ENCODE measurements around the gene FMN1.

Gene FMN1

DNA sequence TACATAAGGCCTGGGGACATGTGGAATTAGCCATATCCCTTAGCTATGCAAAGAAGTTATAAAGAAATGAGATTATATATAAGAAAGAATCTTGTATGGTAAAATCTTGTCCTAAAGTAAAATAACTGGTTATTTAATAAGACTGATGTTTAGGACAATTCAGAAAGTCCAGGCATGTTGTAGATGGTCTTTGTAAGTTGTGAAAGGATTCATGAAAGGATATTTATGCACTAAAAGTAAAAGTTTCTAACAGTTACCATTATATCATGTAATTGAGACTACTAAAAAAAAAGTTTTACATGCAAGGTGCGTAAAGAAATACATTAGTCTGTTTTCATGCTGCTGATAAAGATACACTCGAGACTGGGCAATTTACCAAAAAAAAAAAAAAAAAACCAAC is 146.3 kb downstream of the FMN1 start:
- DNase-seq (ENCODE audit: low spot score) = no peak

DNA sequence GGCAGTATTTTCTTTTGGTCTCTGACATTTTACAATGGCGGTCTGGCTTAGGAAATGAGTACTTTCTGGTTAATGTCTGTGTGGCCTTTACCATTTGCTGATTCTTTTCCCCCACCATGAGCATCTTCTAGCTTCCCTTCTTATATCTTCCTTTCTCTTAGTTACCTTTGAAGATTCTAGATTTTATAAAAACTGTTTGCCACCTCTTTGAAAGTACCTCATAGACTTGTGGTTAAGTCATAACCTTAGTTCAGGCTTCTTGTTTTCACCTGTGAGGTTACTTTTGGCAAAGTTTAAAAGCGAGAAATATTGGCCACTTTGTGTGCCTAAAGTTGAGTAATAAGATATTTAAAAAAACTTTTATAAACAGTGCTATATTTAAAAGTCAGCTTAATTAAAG is 147.4 kb downstream of the FMN1 start:
- DNase-seq (ENCODE audit: low spot score) = no peak

DNA sequence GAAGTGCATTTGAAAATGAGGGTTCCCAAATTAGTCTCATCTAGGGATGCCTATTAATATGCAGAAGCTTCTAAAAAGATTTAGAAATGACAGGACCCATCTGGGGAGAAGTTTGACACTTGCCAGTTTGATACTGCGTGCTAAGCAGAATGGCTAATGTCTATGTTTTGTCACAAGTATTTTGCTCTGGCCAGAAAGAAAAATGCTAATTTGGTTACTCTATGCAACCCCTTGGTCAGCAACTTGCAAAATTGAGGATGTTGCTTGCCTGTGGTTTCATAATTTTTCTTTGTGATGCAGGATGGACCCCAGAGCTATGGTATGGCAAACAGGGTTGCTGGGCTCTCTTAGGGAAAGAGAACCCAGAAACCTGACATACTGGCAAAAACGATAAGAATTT is 148.2 kb downstream of the FMN1 start:
- no peak for DNase-seq (ENCODE audit: low spot score)

DNA sequence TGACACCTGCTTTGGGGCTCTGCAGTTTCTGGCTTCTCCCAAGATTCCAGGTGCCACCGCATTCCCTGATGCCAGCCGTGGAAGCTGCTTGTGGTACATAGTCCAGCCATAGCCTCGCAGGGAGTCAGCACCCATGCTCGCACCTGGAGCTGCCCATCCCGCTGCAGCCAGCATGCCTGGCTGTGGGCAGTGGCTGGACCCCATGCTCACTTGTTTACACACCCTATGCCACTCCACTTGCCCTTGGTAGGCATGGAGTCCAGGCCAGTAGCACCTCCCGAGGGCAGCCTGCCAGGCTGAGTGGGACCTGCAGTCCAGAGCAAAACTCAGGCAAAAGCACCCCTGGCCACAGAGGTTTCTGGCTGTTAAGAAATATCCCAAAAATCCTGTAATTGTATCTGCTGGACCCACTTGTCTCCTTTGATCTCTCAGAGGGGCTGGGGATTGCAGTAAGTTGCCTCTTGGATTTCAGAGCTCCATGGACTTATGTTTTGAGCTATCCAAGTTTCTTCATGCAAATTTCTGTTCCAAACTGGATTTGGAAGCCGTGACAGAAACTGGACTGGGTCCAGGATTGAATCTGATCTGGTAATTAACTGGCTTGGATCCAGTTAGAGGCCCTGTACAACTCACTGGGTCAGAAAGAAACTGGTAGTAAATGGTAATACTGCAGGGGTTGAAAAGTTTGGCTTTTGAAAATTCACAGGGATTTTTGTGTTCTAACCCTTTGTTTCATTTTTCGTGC is 149.3 kb downstream of the FMN1 start:
- DNase-seq (ENCODE audit: low spot score) = no peak

DNA sequence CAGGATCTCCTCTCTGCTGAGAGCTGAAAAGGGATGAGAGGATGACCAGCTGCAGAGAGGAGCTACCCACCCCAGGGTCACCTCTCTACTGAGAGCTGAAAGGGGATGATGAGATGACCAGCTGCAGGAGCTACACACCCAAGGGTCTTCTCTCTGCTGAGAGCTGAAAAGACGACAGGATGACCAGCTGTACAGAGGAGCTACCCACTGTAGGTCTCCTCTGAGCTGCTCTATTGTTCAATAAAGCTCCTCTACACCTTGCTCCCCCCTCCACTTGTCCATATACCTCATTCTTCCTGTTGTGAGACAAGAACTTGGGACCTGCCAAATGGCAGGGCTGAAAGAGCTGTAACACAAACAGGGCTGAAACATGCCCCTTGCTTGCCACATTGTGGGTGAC is 149.9 kb downstream of the FMN1 start:
- no peak for DNase-seq (ENCODE audit: low spot score)

DNA sequence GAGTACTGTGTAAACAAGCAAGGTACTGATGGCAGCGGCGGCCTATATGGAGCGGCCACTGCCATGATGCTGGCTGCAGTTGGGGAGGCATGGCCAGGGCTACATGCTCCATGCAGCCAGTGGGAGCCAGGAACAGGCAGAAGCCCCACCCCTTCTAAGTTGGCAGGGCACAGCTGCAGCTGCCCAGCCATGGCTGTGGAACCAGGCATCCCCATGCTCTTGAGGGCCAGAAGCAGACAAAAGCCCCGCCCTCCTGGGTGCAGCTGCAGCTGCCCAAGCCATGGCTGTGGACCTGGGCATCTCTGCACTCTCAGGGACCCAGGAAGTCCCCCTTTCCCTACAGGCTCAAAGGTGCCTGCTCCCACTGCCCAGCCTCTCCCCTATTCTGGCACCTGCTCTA is 150.9 kb downstream of the FMN1 start:
- DNase-seq (ENCODE audit: low spot score) = no peak

DNA sequence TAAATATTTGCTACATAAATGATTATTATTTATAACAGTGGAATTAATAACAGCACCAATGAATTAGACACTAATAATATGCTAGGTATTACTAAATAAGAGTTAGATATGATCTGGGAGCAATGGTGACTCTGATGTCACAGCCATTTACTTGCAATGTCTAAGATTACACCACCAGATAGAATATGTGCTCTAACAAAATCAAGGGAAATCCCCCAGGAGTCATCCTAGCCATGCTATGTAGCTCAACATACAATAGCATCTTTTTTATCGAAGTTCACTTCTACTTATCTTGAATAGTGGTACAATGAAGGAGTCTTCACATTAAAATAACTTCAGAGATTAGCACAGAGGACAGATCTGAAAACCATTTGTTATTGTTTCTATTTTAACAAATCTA is 154.0 kb downstream of the FMN1 start:
- DNase-seq (ENCODE audit: low spot score) = no peak

DNA sequence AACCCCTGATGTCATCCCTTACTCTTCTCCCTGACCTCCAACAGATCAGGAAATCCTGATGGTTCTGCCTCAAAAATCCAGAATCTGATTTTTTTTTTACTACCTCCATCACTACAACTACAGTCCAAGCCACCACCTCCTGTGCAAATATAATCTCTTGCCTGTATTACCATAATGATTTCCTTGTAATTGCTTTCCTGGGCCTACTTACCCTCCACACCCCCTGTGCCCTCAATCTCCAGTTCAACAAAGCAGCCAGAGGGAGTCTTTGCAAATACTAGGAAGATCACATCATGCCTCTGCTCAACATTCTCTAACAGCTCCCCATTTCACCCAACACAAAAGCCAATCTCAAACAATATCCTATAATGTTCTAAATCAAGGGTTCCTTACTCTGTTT is 159.9 kb downstream of the FMN1 start:
- DNase-seq (ENCODE audit: low spot score) = no peak

DNA sequence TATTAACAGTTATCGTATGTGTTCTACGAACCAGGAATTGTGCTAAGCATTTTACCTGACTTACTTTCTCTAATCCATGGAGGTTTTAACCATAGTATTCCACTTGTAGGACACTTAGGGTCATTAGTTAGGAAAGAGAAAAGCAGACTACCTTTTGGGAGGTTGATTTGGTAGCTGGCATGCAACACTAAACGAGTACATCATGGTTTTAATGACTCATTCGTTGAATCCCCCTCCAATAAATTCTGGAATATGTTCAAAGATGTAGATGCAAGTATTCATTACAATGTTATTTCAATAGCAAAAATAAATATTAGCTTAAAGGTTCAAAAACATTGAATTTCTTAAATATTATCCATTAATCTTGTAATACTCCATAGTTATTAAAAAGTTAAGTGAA is 162.5 kb downstream of the FMN1 start:
- DNase-seq (ENCODE audit: low spot score) = no peak

DNA sequence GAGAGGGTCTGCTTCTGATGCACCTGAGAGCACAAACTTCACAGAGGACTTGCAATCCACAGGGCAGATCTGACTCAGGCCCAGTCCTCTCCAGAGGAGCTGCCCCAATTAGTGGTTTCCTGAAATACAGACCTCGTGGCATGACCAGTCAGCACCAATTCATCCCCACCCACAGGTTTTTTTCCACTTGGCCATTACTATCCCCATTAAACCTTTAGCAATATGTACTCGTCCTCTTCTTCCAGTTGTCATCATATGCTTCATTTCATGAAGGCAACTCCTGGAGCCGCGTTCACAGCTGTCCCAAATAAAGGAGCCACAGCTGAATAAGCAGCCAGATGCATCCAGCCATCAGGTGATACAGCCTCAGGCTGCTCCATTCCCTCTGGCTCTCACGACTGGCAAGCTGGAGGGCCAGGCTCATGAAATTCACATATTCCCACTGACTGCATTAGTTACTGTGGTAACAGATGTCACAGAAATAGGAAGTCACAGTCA is 163.1 kb downstream of the FMN1 start:
- DNase-seq (ENCODE audit: low spot score) = no peak

DNA sequence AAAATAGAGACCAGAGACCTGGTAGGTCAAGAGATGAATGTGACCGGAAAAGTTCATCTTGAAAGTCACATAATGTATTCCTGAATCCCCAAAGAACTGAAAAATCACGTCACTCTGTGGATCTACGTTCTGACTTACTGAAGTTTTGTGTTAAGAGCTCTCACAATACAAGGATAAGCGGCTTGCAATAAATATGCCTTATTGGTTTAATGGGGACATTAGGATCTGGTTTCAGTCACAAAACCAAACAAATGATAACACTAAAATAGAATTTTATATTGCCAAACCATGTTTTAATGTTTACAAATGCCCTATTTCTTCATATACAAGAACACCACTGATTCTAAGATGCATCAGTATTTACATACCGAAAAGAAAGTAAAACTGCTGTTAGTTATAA is 164.2 kb downstream of the FMN1 start:
- DNase-seq (ENCODE audit: low spot score) = no peak

DNA sequence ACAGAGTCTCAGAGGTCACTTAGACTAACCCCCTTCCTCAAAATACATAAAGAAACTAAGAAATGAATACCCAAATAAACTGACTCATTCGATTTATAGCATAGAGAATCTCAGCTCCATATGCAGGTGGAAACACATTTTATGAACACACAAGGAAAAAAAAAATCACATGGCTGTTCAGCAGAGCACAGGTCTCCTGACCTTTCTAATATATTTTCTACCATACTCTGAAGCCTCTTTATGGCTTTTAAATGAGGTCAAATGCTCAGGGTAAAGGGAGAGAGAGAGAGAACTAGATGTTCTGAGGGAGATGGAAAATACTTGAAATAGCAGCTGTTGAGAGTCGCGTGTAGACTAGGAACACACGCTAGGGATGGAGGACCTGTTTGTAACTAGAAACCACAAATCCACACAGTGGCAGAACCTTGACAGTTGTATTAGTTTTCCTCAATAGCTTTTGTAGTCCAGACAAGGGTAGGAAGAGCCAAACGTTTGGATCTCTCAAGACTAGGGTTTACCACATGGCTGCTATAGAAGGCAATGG is 165.3 kb downstream of the FMN1 start:
- DNase-seq (ENCODE audit: low spot score) = no peak

DNA sequence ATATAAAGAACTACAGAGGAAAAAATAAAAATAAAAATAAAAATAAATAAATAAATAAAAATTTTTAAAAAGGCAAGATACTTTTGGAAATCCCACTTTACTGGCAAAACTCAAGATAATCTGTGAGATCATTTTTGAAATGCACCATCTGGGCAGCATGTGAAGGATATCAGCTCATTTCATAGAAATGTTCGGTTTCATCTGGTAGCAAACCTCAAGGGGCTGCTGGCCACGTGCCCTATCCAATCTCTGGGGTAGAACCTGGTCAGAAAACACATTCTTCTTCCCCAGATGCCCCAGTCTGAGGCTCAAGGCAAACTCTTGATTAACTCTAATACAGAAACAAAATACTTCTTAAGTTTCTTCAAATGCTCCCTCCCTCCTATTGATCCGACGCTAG is 166.0 kb downstream of the FMN1 start:
- DNase-seq (ENCODE audit: low spot score) = no peak

DNA sequence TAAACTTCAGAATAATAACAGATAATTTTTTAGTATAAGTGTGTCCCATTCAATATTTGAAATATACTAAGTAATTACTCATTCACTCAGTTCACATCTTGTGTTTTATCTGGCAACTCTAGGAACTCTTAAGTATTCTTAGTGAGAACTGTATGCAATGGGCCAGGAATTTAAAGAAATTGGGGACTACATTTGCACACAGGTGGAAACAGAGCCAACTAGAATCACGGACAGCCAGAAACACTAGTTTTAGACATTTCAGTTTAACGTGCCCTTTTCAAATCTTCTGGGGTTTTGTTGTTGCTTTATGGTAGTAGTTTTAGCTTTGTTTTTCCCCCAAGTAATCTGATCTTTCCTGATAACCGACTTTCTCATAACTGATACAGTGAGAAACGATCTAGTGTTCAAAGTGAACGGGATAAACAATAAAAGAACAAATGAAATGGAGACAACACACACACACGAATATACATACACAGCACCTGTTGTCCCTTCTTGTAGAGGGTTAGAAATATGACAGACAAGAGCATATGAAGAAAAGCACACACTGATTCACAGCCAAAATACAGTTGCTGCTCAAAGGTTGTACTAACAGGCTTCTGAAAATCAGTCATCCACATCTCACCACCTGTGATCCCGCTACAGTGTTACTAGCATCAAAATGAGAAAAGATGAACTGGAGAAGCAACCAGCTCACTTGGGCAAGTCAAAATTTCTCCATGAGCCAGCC is 167.0 kb downstream of the FMN1 start:
- DNase-seq (ENCODE audit: low spot score) = no peak

DNA sequence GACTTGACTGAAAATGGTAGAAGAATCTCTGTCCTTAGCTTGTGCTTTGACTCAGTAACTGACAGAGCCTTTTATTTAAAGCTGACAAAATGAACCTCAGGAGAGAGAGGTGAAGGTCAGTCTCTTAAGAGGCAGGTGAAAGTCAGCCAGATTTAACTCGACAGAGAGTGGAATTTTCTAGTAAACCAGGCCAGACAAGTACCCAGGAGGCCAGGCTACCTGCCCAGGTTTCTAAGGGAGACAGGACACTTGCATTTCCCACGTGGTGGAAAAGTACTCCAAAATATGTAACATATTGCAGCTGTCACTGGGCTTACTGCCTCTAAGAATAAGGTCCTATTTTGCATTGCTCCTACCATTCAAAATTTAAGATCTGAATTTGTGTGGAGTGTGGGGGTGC is 167.9 kb downstream of the FMN1 start:
- DNase-seq (ENCODE audit: low spot score) = no peak

DNA sequence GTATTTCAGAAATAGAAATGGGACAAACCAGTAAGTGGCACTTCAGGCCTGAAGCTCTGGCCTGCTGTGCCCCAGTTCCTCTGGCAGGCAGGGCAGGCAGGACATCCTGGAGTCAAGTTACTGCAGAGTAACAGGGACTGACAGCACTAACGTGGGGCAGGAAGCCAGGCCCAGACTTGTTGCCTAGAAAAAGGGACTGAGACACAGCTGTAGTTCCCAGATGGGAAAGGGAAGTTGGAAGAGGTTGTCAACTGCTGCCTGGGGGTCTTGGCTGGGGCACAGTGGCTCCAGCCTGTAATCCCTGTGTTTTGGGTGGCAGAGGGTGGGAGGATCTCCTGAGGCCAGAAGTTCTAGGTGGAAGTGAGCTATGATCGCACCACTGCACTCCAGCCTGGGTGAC is 171.9 kb downstream of the FMN1 start:
- peak; percentile 47 for DNase-seq (ENCODE audit: low spot score)

DNA sequence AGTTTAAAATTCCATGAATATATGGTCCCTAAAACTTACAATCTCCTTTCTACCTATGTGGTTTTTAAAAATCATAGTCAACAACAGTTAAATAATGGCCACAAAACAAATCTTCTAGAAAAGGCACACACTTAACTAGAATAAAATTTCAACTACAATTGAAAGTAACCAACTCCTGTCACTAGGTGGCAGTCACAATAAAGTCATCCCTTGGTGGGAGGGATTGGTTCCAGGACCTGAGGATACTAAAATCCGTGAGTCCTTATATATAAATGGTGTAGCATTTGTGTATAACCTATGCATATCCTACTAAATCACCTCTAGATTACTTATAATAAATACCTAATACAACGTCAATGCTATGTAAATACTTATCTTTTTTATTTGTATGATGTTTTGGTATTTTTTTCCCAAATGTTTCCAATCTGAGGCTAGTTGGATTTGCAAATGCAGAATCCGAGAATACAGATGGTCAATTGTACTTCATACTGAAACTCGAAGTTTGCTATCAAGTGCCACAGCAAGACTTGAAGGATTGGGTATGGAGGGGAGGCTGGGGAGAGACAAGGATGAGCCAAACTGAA is 172.6 kb downstream of the FMN1 start:
- DNase-seq (ENCODE audit: low spot score) = peak; percentile 69

DNA sequence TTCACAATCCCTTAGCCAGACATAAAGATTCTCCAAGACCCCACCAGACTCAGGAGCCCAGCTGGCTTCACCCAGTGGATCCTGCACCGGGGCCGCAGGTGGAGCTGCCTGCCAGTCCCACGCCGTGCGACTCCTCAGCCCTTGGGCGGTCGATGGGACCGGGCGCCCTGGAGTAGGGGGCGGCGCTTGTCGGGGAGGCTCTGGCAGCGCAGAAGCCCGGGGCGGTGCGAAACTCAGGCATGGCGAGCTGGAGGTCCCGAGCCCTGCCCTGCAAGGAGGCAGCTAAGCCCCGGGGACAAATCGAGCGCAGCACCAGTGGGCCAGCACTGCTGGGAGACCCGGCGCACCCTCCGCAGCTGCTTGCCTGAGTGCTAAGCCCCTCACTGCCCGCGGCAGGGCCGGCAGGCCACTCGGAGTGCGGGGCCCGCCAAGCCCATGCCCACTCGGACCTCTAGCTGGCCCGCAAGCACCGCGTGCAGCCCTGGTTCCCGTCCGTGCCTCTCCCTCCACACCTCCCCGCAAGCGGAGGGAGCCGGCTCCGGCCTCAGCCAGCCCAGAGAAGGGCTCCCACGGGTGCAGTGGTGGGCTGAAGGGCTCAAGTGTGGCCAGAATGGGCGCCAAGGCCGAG is 175.0 kb downstream of the FMN1 start:
- DNase-seq (ENCODE audit: low spot score) = no peak

DNA sequence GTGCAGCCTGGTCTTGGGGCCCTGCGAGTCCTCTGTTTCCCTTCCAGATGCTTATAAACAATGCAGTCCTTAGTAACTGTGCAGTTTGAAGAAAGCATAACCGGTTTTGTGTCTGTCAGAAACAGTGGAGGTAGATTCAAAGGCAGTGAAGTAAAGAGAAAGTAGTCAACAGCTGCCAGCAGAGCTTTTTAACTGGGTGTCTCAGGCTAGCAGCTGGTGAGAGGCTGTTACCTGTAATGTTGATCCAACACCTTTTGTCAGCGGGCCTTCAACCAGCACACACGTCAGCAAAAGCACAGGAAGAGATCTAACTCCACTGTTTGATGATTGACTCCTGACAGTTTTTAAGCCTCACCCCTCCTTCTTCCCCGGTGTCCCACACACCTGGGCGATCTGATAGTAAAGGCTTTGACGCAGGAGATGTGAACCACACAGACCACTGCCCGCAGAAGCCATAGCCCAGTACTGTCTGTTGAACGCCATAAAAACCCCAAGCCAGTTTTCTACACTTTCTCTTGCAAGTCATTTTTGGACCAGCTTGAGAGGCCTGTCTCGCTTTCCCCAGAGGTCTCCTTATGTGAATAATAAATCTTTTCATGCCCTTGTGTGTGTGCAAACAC is 178.0 kb downstream of the FMN1 start:
- no peak for DNase-seq (ENCODE audit: low spot score)

DNA sequence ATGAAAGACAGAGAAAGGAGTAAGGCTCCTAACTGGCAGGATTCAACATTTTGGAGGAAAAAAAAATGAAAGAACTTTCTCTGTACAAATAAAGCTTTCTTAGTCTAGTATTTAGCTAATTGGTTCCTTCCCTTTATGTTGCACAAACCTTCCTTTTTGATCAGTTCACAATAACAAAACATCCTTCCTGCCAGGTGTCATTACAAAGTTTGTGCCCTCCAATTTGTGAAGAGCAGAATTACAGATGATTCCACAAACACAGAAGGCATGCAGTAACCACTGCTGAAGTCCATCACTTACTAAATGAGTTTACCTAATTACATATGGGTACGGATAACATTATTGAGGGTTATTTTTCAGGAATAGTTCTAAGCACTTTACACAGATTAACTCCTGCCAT is 179.9 kb downstream of the FMN1 start:
- DNase-seq (ENCODE audit: low spot score) = no peak

DNA sequence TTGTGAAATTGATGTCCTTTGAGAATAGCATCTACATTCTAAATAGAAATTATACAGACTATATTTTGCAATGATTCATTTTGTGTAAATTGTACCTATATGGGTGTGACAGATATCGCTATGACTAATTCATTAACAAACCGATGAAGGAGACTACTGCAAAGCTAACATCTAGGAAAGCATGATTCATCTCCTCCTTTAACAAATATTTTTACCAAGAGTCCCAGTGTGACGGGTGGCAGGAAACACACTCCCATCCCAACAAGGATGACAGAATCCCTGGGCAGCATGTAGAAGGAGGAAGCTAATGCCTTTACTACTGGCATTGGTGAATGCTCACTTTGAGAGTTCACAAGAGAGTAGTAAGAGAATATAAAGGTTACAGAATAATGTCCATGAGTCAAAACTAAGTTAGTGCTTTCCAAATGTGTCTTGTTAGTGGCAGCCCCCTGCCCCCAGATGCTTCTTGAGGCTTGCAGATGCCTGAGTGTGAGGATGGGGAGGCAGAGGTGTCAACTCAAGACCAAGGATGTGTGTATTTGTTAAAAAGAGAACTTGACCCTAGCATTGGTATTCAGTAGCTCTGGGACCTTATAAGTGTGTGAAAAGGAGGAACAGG is 180.6 kb downstream of the FMN1 start:
- peak; percentile 63 for DNase-seq (ENCODE audit: low spot score)

DNA sequence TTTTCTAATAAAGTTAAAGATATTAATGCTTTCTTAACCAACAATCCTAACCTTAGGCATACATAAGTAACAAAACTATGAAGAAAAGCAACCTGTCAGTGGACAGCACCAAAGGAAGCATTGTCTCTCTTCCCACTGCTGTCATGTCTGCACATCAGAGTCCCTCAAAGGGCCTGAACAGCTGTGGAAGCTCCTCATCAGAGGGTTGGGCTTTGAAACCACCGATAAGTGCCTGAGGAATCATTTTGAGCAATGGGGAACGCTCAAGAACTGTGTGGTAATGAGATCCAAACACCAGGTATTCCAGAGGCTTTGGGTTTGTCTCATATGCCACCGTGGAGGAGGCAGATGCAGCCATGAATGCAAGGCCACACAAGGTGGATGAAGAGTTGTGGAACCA is 182.5 kb downstream of the FMN1 start:
- DNase-seq (ENCODE audit: low spot score) = no peak

All from hepatic stellate cell (primary cell).